Retinal pigment epithelial cell (primary cell): Measurements from ENCODE around the gene FNBP1L.

Experiments used
- DNase-seq: peaks from one replicate; pipeline ENCODE4 v3.0.0-alpha.2; 2010; ENCODE audit warnings: low read depth
- H3K4me3 ChIP-seq: 2 replicates; pipeline ENCODE4 v1.5.1; 2011; ENCODE audit warnings: mild to moderate bottlenecking, low read length, control low read depth, moderate library complexity
- TF ChIP-seq, protein P1 (sequence below): conservative IDR thresholded peaks from 2 replicates; pipeline ENCODE4 v1.5.1; 2011; ENCODE audit warnings: low read depth, low read length, control low read depth, inconsistent platforms

Gene FNBP1L

DNA sequence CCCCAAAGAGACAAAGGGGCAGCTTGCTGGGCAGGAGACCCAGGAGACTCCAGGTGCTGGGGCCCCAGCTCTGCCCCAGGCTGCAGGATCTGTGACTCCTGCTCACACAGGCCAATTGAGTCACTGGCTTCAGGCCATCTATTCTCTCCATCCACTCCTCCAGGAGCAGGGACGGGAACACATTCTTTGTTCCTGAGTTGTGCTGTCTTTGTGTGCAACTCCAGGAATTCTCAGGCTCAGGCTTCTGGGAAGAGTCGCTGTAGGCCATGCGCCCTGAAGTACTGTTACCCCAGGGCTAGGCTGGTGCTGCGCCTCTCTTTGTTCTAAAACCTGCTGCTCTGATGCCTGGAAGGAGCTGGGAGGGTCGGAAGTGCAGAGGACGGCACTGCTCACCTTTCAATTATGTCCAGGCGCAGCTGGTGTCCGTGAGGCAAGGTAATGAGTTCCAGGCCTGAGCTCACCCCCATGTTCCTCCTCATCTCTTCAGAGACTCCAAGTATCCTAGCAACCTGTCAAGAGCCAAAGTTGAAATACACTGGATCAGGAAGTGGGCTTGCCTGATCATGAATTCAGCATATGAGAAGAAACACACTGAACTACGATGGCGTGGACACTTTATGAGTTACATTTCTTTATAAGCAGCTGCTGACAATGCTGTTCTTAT, 127.8 kb downstream of the FNBP1L start:
- TF ChIP-seq, protein P1, sequence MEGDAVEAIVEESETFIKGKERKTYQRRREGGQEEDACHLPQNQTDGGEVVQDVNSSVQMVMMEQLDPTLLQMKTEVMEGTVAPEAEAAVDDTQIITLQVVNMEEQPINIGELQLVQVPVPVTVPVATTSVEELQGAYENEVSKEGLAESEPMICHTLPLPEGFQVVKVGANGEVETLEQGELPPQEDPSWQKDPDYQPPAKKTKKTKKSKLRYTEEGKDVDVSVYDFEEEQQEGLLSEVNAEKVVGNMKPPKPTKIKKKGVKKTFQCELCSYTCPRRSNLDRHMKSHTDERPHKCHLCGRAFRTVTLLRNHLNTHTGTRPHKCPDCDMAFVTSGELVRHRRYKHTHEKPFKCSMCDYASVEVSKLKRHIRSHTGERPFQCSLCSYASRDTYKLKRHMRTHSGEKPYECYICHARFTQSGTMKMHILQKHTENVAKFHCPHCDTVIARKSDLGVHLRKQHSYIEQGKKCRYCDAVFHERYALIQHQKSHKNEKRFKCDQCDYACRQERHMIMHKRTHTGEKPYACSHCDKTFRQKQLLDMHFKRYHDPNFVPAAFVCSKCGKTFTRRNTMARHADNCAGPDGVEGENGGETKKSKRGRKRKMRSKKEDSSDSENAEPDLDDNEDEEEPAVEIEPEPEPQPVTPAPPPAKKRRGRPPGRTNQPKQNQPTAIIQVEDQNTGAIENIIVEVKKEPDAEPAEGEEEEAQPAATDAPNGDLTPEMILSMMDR: no peak
- no peak for DNase-seq
- H3K4me3 ChIP-seq: no peak overlapping the region

DNA sequence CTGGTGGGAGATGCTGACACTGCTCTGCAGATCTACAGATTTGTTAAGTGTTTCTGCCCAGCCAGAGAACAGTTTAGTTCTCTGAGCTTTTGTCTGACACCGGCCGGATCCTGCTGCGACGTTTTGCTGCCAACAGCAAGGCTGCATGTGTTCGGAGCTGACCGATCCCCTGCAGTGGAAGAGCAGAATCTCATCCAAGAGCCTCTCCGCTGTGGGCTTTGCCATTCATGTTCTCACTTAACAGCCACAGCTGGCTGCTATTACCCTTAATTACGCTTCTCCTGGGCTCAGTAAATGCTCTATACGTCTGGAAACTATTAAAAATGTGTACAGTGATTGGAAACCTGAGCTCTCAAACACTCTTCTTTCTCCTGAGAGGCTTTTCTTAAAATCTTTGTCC, 128.4 kb downstream of the FNBP1L start:
- TF ChIP-seq, protein P1: no peak
- no peak for DNase-seq
- H3K4me3 ChIP-seq: no peak overlapping the region

DNA sequence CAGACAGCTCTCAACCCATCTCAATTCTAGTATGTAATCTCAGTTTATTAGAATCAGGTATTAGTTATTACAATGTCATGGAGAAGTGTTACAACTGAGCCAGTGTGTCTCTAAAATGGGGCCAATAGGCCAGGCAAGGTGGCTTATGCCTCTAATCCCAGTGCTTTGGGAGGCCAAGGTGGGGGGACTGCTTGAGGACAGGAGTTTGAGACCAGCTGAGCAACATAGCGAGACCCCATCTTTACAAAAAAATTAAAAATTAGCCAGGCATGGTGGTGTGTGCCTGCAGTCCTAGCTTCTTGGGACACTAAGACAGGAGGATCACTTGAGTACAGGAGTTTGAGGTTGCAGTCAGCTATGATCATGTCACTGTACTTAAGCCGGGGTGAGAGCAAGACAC, 128.8 kb downstream of the FNBP1L start:
- TF ChIP-seq, protein P1: no peak
- DNase-seq: no peak
- H3K4me3 ChIP-seq: no peak overlapping the region

DNA sequence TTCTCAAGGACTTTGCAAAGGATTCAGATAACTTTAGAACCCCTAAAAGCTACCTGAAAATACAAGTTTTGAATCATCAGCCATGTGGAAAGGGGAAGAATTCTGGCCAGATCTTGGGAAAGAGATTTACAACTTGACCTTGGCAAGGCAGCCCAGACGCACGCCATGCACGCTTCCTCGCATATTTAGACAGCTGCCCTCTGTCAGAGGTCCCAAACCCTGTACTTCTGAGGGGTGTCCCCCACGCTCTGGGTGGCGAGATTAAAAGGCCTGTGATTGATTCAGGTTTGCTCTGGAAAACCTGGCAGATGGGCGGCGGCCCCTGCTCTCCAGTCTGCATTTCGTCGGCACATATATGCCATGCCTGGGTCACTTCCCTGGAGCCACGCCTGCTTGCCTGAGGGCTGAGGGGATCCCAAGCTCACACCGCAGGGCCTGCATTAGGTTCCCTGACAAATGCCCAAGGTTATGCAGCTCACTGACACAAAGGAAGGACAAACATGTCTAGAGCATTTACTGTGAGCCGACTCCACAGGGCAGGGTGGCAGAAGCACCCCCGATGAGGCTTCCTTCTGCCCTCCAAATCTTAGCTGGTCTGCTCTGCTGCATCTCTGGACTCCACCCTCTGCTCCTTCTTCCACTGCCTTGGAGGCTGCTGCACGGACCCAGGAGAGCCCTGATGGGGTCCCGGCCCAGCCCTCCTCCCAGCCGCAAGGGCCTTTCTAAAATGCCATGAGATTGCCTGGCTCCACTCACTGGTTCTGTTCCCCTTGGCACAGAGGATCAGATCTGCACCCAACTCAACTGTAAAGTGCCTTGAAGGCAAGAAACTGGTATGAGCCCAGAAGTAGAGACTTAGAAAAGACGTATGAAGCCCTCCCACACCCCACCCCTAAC, 129.9 kb downstream of the FNBP1L start:
- H3K4me3 ChIP-seq: no peak overlapping the region
- DNase-seq: no peak
- TF ChIP-seq, protein P1: no peak

DNA sequence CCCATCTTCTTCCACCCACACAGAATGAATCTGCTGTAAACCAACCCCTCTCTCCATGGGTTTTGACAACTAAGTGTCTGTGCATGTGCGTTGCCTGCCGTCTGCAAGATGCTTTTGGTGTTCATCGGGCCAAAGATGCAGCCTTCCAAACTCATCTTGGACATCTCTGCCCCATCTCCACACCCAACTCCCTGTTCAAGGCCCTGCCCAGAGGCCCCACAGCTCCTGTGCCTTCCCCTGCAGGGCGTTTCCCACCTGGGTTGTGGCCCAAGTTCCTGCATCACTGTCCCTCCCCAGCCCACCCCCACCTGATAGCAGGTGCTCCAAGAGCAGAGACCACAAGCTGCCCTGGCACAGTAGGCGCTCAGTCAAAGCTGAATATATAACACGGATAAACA, 130.5 kb downstream of the FNBP1L start:
- no peak for DNase-seq
- H3K4me3 ChIP-seq: no peak overlapping the region
- TF ChIP-seq, protein P1: no peak

DNA sequence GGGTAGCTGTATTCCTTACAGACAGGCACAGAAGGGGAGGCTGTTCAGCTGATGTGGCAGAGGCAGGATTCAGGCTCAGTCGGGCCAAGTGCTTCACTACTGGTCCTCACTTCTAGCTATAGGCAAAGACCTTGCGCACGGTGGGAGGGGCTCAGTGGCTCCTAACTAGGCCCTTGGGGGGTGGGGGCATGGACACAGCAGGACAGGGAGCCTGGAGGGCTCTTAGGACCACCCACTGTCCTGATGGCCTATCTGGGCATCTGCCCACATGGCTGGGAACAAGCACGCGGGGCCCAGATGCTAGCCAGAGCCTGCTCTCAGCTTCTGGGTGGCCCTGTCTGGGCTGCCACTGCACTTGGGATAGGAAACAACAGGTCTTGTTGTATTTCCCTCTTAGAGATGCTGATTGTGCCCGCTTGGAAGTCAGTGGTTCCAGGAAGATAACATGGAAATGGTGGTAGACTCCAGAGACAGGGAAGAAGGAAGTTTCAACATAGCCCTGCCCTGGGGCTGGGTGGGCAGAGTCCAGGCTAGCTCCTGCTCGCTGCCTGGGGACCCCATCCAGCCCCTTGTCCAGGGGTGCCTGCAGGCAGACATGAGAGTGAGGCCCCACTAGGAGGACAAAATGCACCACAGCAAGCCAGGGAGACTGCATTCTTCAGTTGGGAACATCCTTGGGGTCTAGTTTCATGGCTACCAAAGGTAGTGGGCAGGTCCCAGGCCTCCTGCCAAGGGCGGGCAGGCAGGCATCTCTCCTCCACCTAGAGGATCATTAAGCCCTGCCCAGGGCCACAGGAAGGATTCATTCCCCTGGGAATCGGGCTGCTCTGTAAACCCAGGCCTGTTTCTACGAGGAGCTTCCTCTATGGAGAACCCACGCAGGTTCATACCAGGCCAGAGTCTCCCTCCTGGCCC, 131.2 kb downstream of the FNBP1L start:
- no peak overlapping the region for H3K4me3 ChIP-seq
- TF ChIP-seq, protein P1: no peak
- DNase-seq: no peak
